Psoas muscle (tissue), 8 donors: ENCODE results near the gene VWA8. TPM values are rescaled to one million over a fixed set of nuclear protein-coding genes. Genes with fewer than 3 reads are reported as not detected.

Experiments used
- ATAC-seq, 4 donors: fragments of 200-7000 bp; cut with Tn5 transposase; one replicate each; pipeline ENCODE4 v1.9.1; 2020; ENCODE audit warnings: moderate library complexity in 3 of 4, mild to moderate bottlenecking in 2 of 4
- DNase-seq, 2 donors: peaks; one replicate each; pipeline ENCODE4 v3.0.0-alpha.2; 2020
- H3K27ac ChIP-seq: fragments of 200-600 bp; one replicate; pipeline ENCODE4 v1.8.0; 2022
- H3K27me3 ChIP-seq, 3 donors: fragments of 200-600 bp in 1 of 3; one replicate each; pipeline versions ENCODE4 v1.6.1 to v1.8.0; 2013 to 2022; ENCODE audit warnings: low read length in 2 of 3, mild to moderate bottlenecking in 2 of 3, moderate library complexity in 1 of 3; ENCODE audit not compliant: insufficient read depth in 3 of 3
- H3K36me3 ChIP-seq, 2 donors: fragments of 200-600 bp in 1 of 2; one replicate each; pipeline versions ENCODE4 v1.6.1 to v1.8.0; 2013 to 2022; ENCODE audit warnings: low read depth in 1 of 2, mild to moderate bottlenecking in 1 of 2, moderate library complexity in 1 of 2; ENCODE audit not compliant: insufficient read depth in 1 of 2
- H3K4me1 ChIP-seq: fragments of 200-600 bp; one replicate; pipeline ENCODE4 v1.8.0; 2022
- H3K4me3 ChIP-seq: fragments of 200-600 bp; one replicate; pipeline ENCODE4 v1.8.0; 2022; ENCODE audit warnings: mild to moderate bottlenecking
- H3K9me3 ChIP-seq: fragments of 200-600 bp; one replicate; pipeline ENCODE4 v1.8.0; 2022
- CTCF ChIP-seq: fragments of 200-600 bp; IDR thresholded peaks from one replicate; pipeline ENCODE4 v1.8.0; 2022; ENCODE audit warnings: antibody characterized with exemption
- WGBS, 3 donors: extraction: QIAGEN DNeasy Blood & Tissue Kit; methylation state at CpG; one replicate each; pipeline versions ENCODE4 v1.1.6 to v1.1.7; 2013; 5-methylcytosine and 5-hydroxymethylcytosine counted together
- intact Hi-C, 2 donors: fragments of 100-400 bp; cut with DNase I; formaldehyde crosslinking; loops; one replicate each; pipeline versions ENCODE4 v1.11.0 to v1.14.2; 2022
- polyA plus RNA-seq, 3 donors: library from polyadenylated mRNA; stranded (reverse); fragments of 200-250 nt; gene quantifications; one replicate each; pipeline ENCODE4 v1.2.3, GENCODE V29; 2013
- total RNA-seq, 4 donors: library from RNA; stranded (reverse); fragmentation: NEBNext Ultra II Directional in 2 of 4; extraction: Animal tissue kit (Norgen Biotek cat#: 25700) in 2 of 4; gene quantifications; one replicate each; pipeline versions ENCODE4 v1.2.1 to v1.2.4, GENCODE V29; 2021 to 2023
- donor health status: healthy with polysubstance abuse.
- donor health status: DM: no; HTN: no; CAD: no; lungs with moderate emphysema.
- donor health status: Bipolar disorder and iron deficiency.
- donor health status: healthy.
- donor health status: DM: yes; HTN: yes; CAD: no.
- donor health status: DM: no; HTN: no; CAD: no.
- donor health status: DM: no; HTN: no; CAD: no.
- donor health status: DM: yes; HTN: yes; CAD: no.

VWA8 gene
- total and polyA plus RNA-seq, 7 donors = 8.6 to 50.5 (median 30.1) TPM

- Histone ChIP-seq H3K4me1 (peaks cover 11% of the 10 kb centered on the region), H3K4me3 (no peak overlapping the region), H3K27me3 (no peaks in the 10 kb centered on the region), H3K36me3 (peaks cover 3 to 81% of the 10 kb centered on the region in 2 donors), H3K9me3 (no peaks in the 10 kb centered on the region), H3K27ac (no peak overlapping the region)
- WGBS, 3 donors = 93 to 98% (median 96%) methylated on average over 2 of the region's 2 CpGs
- intact Hi-C loops = no loop called here
- ATAC-seq (no peak), DNase-seq (no peak)
- no peak for TF ChIP-seq CTCF
Observed at GRCh38 chr13:41606646-41607045, 354.3 kb downstream of the VWA8 start.

GRCh38 chr13:41605319-41606285, 355.3 kb downstream of the VWA8 start:
- no peak overlapping the region for H3K27ac ChIP-seq
- TF ChIP-seq CTCF = no peak
- intact Hi-C loops = no loop called here
- no peak overlapping the region for H3K4me3 ChIP-seq
- ATAC-seq = no peak
- no peaks in the 10 kb centered on the region for H3K9me3 ChIP-seq
- DNase-seq = no peak
- 91 to 94% (median 94%) methylated on average over 5 of the region's 5 CpGs for WGBS, 3 donors
- H3K27me3 ChIP-seq = no peaks in the 10 kb centered on the region
- peaks cover 11% of the 10 kb centered on the region for H3K4me1 ChIP-seq
- peaks cover 3 to 74% of the 10 kb centered on the region in 2 donors for H3K36me3 ChIP-seq

GRCh38 chr13:41603917-41604316, 357.0 kb downstream of the VWA8 start:
- Histone ChIP-seq H3K36me3 (peaks cover 0 to 57% of the 10 kb centered on the region in 2 donors), H3K27ac (no peak overlapping the region), H3K27me3 (no peaks in the 10 kb centered on the region), H3K4me1 (peaks cover 11% of the 10 kb centered on the region), H3K4me3 (no peak overlapping the region), H3K9me3 (no peaks in the 10 kb centered on the region)
- ATAC-seq (peak; percentile 97 to 99 (median 99)), DNase-seq (peak; percentile 33 to 72)
- TF ChIP-seq CTCF = no peak
- WGBS, 3 donors = 36 to 52% (median 46%) methylated on average over 1 of the region's 1 CpG
- intact Hi-C loops = no loop called here

- H3K36me3 ChIP-seq = peaks cover 0 to 37% of the 10 kb centered on the region in 2 donors
- H3K4me1 ChIP-seq = peaks cover 11% of the 10 kb centered on the region
- TF ChIP-seq CTCF = no peak
- no peaks in the 10 kb centered on the region for H3K9me3 ChIP-seq
- H3K27me3 ChIP-seq = no peaks in the 10 kb centered on the region
- no peak overlapping the region for H3K27ac ChIP-seq
- H3K4me3 ChIP-seq = no peak overlapping the region
- intact Hi-C loops = no loop called here
- ATAC-seq = no peak
- 86 to 89% (median 86%) methylated on average over 7 of the region's 7 CpGs for WGBS, 3 donors
- no peak for DNase-seq
Observed at GRCh38 chr13:41601718-41602445, 359.0 kb downstream of the VWA8 start.
